ENCODE results near the gene SORBS2. TPM values are rescaled to one million over a fixed set of nuclear protein-coding genes. Genes with fewer than 3 reads are reported as not detected.
A peak's percentile ranks its signal among the peaks of the same experiment; 100 is the strongest.

The SORBS2 gene
- total and polyA plus RNA-seq, 2 of the 8 experiments (the other 6 are each of a cell fraction or from before 2014, with no cell fraction given): 73.0 to 87.1 TPM

- H4K8ac ChIP-seq (ENCODE audit: extremely low read depth, insufficient read depth, low read length): no peak overlapping the region
- H4K91ac ChIP-seq (replicated peaks; ENCODE audit: insufficient read length, low read length): no peak overlapping the region
- H4K5ac ChIP-seq (ENCODE audit: insufficient read length, low read depth, low read length): no peak overlapping the region
- DNase-seq (ENCODE audit: low read depth in 1 of 2, low spot score in 2 of 2) (no peak), FAIRE-seq (no peak)
- H3K4me1 ChIP-seq (replicated peaks in 1 of 4; ENCODE audit: control insufficient read depth in 3 of 4, insufficient read depth in 4 of 4, low read length in 3 of 4): peaks cover 0 to 3% (median 1%) of the 10 kb centered on the region in 4 experiments; a peak in 1 of 7 replicates
- whole genome bisulfite sequencing, 2 experiments (ENCODE audit: extremely low coverage in 1 of 2, insufficient coverage in 1 of 2, insufficient read length in 1 of 2, insufficient replicate concordance in 2 of 2, low coverage in 1 of 2, low lambda C conversion rate in 2 of 2, missing lambda C conversion rate in 1 of 2): 0% methylated on average over 1 of the region's 1 CpG; no CpG with 5 or more reads in 1 of the 2 experiments
- POLR2A ChIA-PET (ENCODE audit: partially characterized antibody): interaction anchor here (0.6 kb wide), 1 partner anchor 492 kb away, joined by 3 read pairs; no protein-coding TSS in a partner anchor
- H3K23ac ChIP-seq (ENCODE audit: insufficient read length): no peak overlapping the region
- no peak overlapping the region for H2BK20ac ChIP-seq (ENCODE audit: low read length)
- TF ChIP-seq MAFK (IDR thresholded peaks at IDR 0.05; ENCODE audit: low read depth, low read length): peak; percentile 50; the same call in 1 of the 2 replicates
- TF ChIP-seq, protein P1, sequence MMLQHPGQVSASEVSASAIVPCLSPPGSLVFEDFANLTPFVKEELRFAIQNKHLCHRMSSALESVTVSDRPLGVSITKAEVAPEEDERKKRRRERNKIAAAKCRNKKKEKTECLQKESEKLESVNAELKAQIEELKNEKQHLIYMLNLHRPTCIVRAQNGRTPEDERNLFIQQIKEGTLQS (IDR thresholded peaks at IDR 0.05; ENCODE audit: insufficient read depth, low read depth, low read length): no peak
- H3K27me3 ChIP-seq (replicated peaks in 1 of 4; ENCODE audit: control insufficient read depth in 3 of 4, extremely low read depth in 1 of 4, insufficient read depth in 3 of 4, low read length in 3 of 4): no peaks in the 10 kb centered on the region; a peak in 1 of 7 replicates
- no peak overlapping the region for H2BK15ac ChIP-seq (ENCODE audit: low read length)
- H3K4ac ChIP-seq (replicated peaks; ENCODE audit: insufficient read length, low read depth, low read length): no peak overlapping the region
- H2BK5ac ChIP-seq (ENCODE audit: low read depth, low read length): no peak overlapping the region
- H2AK5ac ChIP-seq (ENCODE audit: low read depth, low read length): no peak overlapping the region
- H3K23me2 ChIP-seq (ENCODE audit: low read depth, low read length): peaks cover 9% of the 10 kb centered on the region; the same call in 1 of the 2 replicates
- no peak overlapping the region for H2BK12ac ChIP-seq (ENCODE audit: low read depth, low read length)
- H2AFZ ChIP-seq (ENCODE audit: low read length): no peak overlapping the region
- H3K14ac ChIP-seq (ENCODE audit: insufficient read length): no peak overlapping the region
- H3K79me1 ChIP-seq (ENCODE audit: low read depth, low read length): no peaks in the 10 kb centered on the region
- peaks cover 0 to 2% of the 10 kb centered on the region in 2 experiments; a peak in 2 of 4 replicates for H3K9me3 ChIP-seq (ENCODE audit: insufficient read depth in 2 of 2, low read depth in 1 of 2, low read length in 1 of 2)
- no peaks in the 10 kb centered on the region for H4K20me1 ChIP-seq (replicated peaks in 1 of 2; ENCODE audit: control insufficient read depth in 1 of 2, insufficient read depth in 2 of 2, low read length in 2 of 2)
- H3K79me2 ChIP-seq (ENCODE audit: control insufficient read depth in 1 of 2, insufficient read depth in 2 of 2, low read length in 2 of 2): no peaks in the 10 kb centered on the region
- no peak overlapping the region for H3K4me3 ChIP-seq (ENCODE audit: extremely low read depth in 1 of 4, insufficient read depth in 2 of 4, low read depth in 3 of 4, low read length in 4 of 4)
- H3K18ac ChIP-seq (ENCODE audit: extremely low read depth, low read length): no peak overlapping the region
- H3K56ac ChIP-seq (replicated peaks; ENCODE audit: insufficient read length, low read depth, low read length): no peak overlapping the region
- CTCF ChIA-PET (ENCODE audit: partially characterized antibody): interaction anchor here (1.2 kb wide), 1 partner anchor 169 kb away, joined by 5 read pairs; no protein-coding TSS in a partner anchor
- H3K9ac ChIP-seq (replicated peaks in 1 of 4; ENCODE audit: extremely low read depth in 1 of 4, low read depth in 3 of 4, low read length in 3 of 4): no peak overlapping the region
- H3K27ac ChIP-seq (ENCODE audit: low read depth, low read length): no peak overlapping the region
- no peak overlapping the region for H3K4me2 ChIP-seq (ENCODE audit: insufficient read depth in 1 of 2, low read depth in 2 of 2, low read length in 2 of 2)
- H3K36me3 ChIP-seq (ENCODE audit: control insufficient read depth in 2 of 4, insufficient read depth in 4 of 4, low read length in 3 of 4): no peaks in the 10 kb centered on the region
- H2BK120ac ChIP-seq (replicated peaks; ENCODE audit: low read depth, low read length): no peak overlapping the region
Observed at GRCh38 chr4:185826381-185826780, 14.4 kb upstream of the SORBS2 start.
